Measurements from ENCODE around the gene IFT74. TPM values are rescaled to one million over a fixed set of nuclear protein-coding genes. Genes with fewer than 3 reads are reported as not detected.

IFT74 gene
- total and polyA plus RNA-seq, 10 of the 15 experiments (the other 5 are each of a cell fraction or from before 2014, with no cell fraction given), result 7.6 to 15.4 (median 12.3) TPM

GRCh38 chr9:26940779-26941178, 15.4 kb upstream of the IFT74 start (continued):
- TF ChIP-seq IRF3 (IDR thresholded peaks at IDR 0.05) (no peak), LARP7 (IDR thresholded peaks at IDR 0.05) (no peak), MLLT1 (IDR thresholded peaks at IDR 0.05) (no peak)

GRCh38 chr9:26945591-26945990, 10.6 kb upstream of the IFT74 start:
- 2% methylated on average over 2 of the region's 2 CpGs for WGBS (ENCODE audit: insufficient coverage, insufficient replicate concordance, low lambda C conversion rate, missing lambda C conversion rate)
- BruUV-seq (replicated peaks), result no TSS peak
- H3K27ac ChIP-seq (ENCODE audit: control insufficient read depth, insufficient read depth), result peak overlapping the region; percentile 98
- in situ Hi-C loops (cut with MboI), result no loop called here
- intact Hi-C loops (cut with micrococcal nuclease; ENCODE audit: unreplicated experiment), result loop anchor here (10.0 kb wide), 1 partner anchor 201 kb away; no protein-coding TSS in a partner anchor
- CTCF ChIA-PET, result interaction anchor here (1.0 to 1.2 kb wide), 2 partner anchors 9 to 54 kb away, joined by 3 to 5 read pairs; partner anchors contain the start of gene CAAP1
- no peak overlapping the region for H2AFZ ChIP-seq (ENCODE audit: control insufficient read depth, low read depth, low read length)
- TF ChIP-seq SMAD5 (IDR thresholded peaks at IDR 0.05; ENCODE audit: low read depth), result no peak
- TF ChIP-seq RB1 (IDR thresholded peaks at IDR 0.05; ENCODE audit: borderline replicate concordance), result no peak
- TF ChIP-seq USF2 (IDR thresholded peaks at IDR 0.05; ENCODE audit: borderline replicate concordance, low read depth, low read length), result no peak
- TF ChIP-seq SPI1 (IDR thresholded peaks at IDR 0.05; ENCODE audit: borderline replicate concordance, insufficient read depth, low read depth, low read length), result no peak
- no peak for TF ChIP-seq HDGF (IDR thresholded peaks at IDR 0.05)
- TF ChIP-seq BCL11A (IDR thresholded peaks at IDR 0.05; ENCODE audit: low read depth, low read length), result no peak
- no peak for TF ChIP-seq ETV6 (conservative IDR thresholded peaks at IDR 0.05 in 1 of 2, IDR thresholded peaks at IDR 0.05 in 1 of 2; ENCODE audit: borderline replicate concordance in 1 of 2, low read depth in 1 of 2)
- no peak for TF ChIP-seq KAT2A (conservative IDR thresholded peaks at IDR 0.05; ENCODE audit: control insufficient read depth, low read depth, low read length)
- TF ChIP-seq SMAD1 (IDR thresholded peaks at IDR 0.05; ENCODE audit: low read depth, partially characterized antibody), result no peak
- no peak for TF ChIP-seq IRF3 (IDR thresholded peaks at IDR 0.05)
- no peak for TF ChIP-seq ZNF207 (IDR thresholded peaks at IDR 0.05; ENCODE audit: borderline replicate concordance)
- no peak for TF ChIP-seq ZNF24 (IDR thresholded peaks at IDR 0.05)
- no peak for TF ChIP-seq ATF3 (IDR thresholded peaks at IDR 0.05; ENCODE audit: borderline replicate concordance, extremely low read depth, low read depth, low read length)
- TF ChIP-seq IKZF2 (IDR thresholded peaks at IDR 0.05), result no peak
- no peak for TF ChIP-seq SUZ12 (IDR thresholded peaks at IDR 0.05; ENCODE audit: unreplicated experiment)
- TF ChIP-seq ZBED1 (IDR thresholded peaks at IDR 0.05; ENCODE audit: borderline replicate concordance), result no peak
- TF ChIP-seq IKZF1 (conservative IDR thresholded peaks at IDR 0.05), result no peak
- peak overlapping the region; percentile 87 for H3K4me2 ChIP-seq (ENCODE audit: control insufficient read depth, insufficient read depth)
- FAIRE-seq, result no peak
- H3K36me3 ChIP-seq (ENCODE audit: control insufficient read depth in 2 of 2, insufficient read depth in 2 of 2, low read length in 1 of 2), result 0 out of 4 replicates have a peak, but pooled peaks cover 0 to 2% of the 10 kb centered on the region in 2 experiments
- no peak for DNase-seq (ENCODE audit: low read depth, low spot score)
- peak overlapping the region; percentile 89 for H3K4me3 ChIP-seq
- H3K79me2 ChIP-seq (ENCODE audit: control insufficient read depth, insufficient read depth, low read length), result peaks cover 62% of the 10 kb centered on the region
- H3K4me1 ChIP-seq (ENCODE audit: control insufficient read depth, insufficient read depth, low read length), result no peaks in the 10 kb centered on the region
- H3K27me3 ChIP-seq (replicated peaks in 1 of 2; ENCODE audit: control insufficient read depth in 2 of 2, insufficient read depth in 2 of 2, low read length in 1 of 2), result no peaks in the 10 kb centered on the region
- RAD21 ChIA-PET (ENCODE audit: unreplicated experiment), result interaction anchor here (1.0 kb wide), 1 partner anchor 10 kb away, joined by 3 read pairs; the partner anchor contains the start of gene IFT74
- POLR2A ChIA-PET, result interaction anchor here (0.6 to 3.0 kb wide), 3 partner anchors 10 to 53 kb away, joined by 3 to 25 read pairs (median 5); partner anchors contain the start of gene IFT74
- ATAC-seq, result no peak
- peak overlapping the region; percentile 96 for H3K9ac ChIP-seq (ENCODE audit: control insufficient read depth, insufficient read depth, low read length)
- SMC1A ChIA-PET (ENCODE audit: uncharacterized antibody, unreplicated experiment), result interaction anchor here (0.8 to 4.6 kb wide), 2 partner anchors 10 kb away, joined by 3 to 24 read pairs; partner anchors contain the start of gene IFT74
- no peaks in the 10 kb centered on the region for H4K20me1 ChIP-seq (ENCODE audit: control insufficient read depth, insufficient read depth)
- H3K9me3 ChIP-seq (replicated peaks; ENCODE audit: control insufficient read depth, insufficient read depth, low read length), result no peaks in the 10 kb centered on the region

Measured in GM12878 (cell line).